ENCODE results near the gene CEP76. TPM values are rescaled to one million over a fixed set of nuclear protein-coding genes. Genes with fewer than 3 reads are reported as not detected.
A peak's percentile ranks its signal among the peaks of the same experiment; 100 is the strongest.

The CEP76 gene
- polyA plus RNA-seq, 1 donor (not counting 4 experiments of a cell fraction or from before 2014, with no cell fraction given) = 10.7 TPM

DNA sequence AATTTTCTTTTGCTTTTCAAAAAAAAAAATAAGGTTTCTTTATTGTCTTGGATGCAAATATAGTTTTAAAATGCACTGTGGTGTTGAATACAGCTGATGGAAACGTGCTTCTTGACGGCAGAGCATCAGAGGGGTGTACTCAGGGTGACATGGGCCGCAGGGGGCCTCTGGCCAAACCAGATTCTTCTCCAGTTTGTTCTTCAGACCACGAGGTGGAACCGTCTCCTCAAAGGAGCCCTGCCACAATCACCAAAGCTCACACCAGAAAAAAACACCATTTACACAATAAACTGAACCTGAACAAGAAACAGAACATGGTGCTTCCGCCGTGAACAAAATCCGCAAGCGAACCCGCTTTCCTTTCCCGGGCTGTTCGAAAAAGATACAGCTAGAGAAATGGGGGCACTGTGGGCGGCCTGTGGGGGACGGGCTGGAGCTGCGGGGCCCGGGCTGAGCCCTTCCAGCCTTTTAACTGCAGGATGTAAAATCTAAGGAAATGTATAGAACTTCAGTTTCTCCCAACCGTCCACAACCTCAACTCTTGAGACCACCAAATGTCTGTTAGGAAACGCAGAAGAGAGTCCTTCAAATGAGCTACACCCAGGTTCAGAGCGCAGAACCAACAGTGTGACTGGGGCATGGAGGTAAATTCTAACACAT, 34.9 kb upstream of the CEP76 start:
- no peak for FAIRE-seq

GRCh38 chr18:12726774-12727550, 24.4 kb upstream of the CEP76 start:
- H2AFZ ChIP-seq (ENCODE audit: control insufficient read depth, low read length) = no peak overlapping the region
- peaks cover 3 to 22% of the 10 kb centered on the region in 2 experiments for H3K36me3 ChIP-seq (ENCODE audit: control insufficient read depth in 2 of 2, extremely low read depth in 1 of 2, insufficient read depth in 2 of 2, low read length in 2 of 2)
- dilution Hi-C loops (cut with MboI; ENCODE audit: extremely low pct_ligation_motif_present, low sequenced_read_pairs) = loop anchor here (25.0 kb wide), 1 partner anchor 185 kb away; no protein-coding TSS in a partner anchor
- H3K9me1 ChIP-seq (ENCODE audit: control insufficient read depth, extremely low read depth, insufficient read depth, low read length) = no peaks in the 10 kb centered on the region
- H3K4me3 ChIP-seq (ENCODE audit: control insufficient read depth in 2 of 3, extremely low read depth in 1 of 3, insufficient read depth in 2 of 3, low read depth in 1 of 3, low read length in 3 of 3) = no peak overlapping the region
- no peak overlapping the region for H3K27ac ChIP-seq (ENCODE audit: control insufficient read depth, insufficient read depth, low read length)
- no peaks in the 10 kb centered on the region for H4K20me1 ChIP-seq (ENCODE audit: control insufficient read depth, extremely low read depth, insufficient read depth, low read length)
- no peaks in the 10 kb centered on the region for H3K4me1 ChIP-seq (ENCODE audit: control insufficient read depth, extremely low read depth, insufficient read depth, low read length)
- H3K9ac ChIP-seq (ENCODE audit: control insufficient read depth, extremely low read depth, insufficient read depth, low read length) = no peak overlapping the region
- H3K9me3 ChIP-seq (ENCODE audit: control insufficient read depth, low read depth, low read length) = no peaks in the 10 kb centered on the region
- no peaks in the 10 kb centered on the region for H3K27me3 ChIP-seq (ENCODE audit: control insufficient read depth, extremely low read depth, insufficient read depth, low read length)
- DNase-seq (ENCODE audit: low read depth, low spot score) (no peak), FAIRE-seq (peak; percentile 89)
- no peak overlapping the region for H3K4me2 ChIP-seq (ENCODE audit: control insufficient read depth, extremely low read depth, insufficient read depth, low read depth, low read length)
- no peaks in the 10 kb centered on the region for H3K79me2 ChIP-seq (ENCODE audit: control insufficient read depth, insufficient read depth, low read length)
- TF ChIP-seq CTCF (optimal IDR thresholded peaks at IDR 0.05 in 1 of 3, IDR thresholded peaks at IDR 0.05 in 1 of 3, conservative IDR thresholded peaks at IDR 0.05 in 1 of 3; ENCODE audit: extremely low read depth in 1 of 3, insufficient read depth in 2 of 3, low read length in 3 of 3) (peak; percentile 76 to 93 (median 79)), EZH2 (IDR thresholded peaks at IDR 0.05; ENCODE audit: low read length) (no peak)

More for the DNA sequence above, 34.9 kb upstream of the CEP76 start:
- H3K79me2 ChIP-seq (ENCODE audit: control insufficient read depth, insufficient read depth, low read length) = no peaks in the 10 kb centered on the region
- no peaks in the 10 kb centered on the region for H3K9me3 ChIP-seq (ENCODE audit: control insufficient read depth, low read depth, low read length)
- H3K4me1 ChIP-seq (ENCODE audit: control insufficient read depth, extremely low read depth, insufficient read depth, low read length) = peaks cover 16% of the 10 kb centered on the region
- no peaks in the 10 kb centered on the region for H3K36me3 ChIP-seq (ENCODE audit: control insufficient read depth in 2 of 2, extremely low read depth in 1 of 2, insufficient read depth in 2 of 2, low read length in 2 of 2)
- dilution Hi-C loops (cut with MboI; ENCODE audit: extremely low pct_ligation_motif_present, low sequenced_read_pairs) = loop anchor here (25.0 kb wide), 1 partner anchor 175 kb away; no protein-coding TSS in a partner anchor
- TF ChIP-seq EZH2 (IDR thresholded peaks at IDR 0.05; ENCODE audit: low read length) (no peak), CTCF (optimal IDR thresholded peaks at IDR 0.05 in 1 of 3, IDR thresholded peaks at IDR 0.05 in 1 of 3, conservative IDR thresholded peaks at IDR 0.05 in 1 of 3; ENCODE audit: extremely low read depth in 1 of 3, insufficient read depth in 2 of 3, low read length in 3 of 3) (no peak)
- H3K27ac ChIP-seq (ENCODE audit: control insufficient read depth, insufficient read depth, low read length) = no peak overlapping the region
- no peak overlapping the region for H2AFZ ChIP-seq (ENCODE audit: control insufficient read depth, low read length)
- H4K20me1 ChIP-seq (ENCODE audit: control insufficient read depth, extremely low read depth, insufficient read depth, low read length) = no peaks in the 10 kb centered on the region
- no peak overlapping the region for H3K4me3 ChIP-seq (ENCODE audit: control insufficient read depth in 2 of 3, extremely low read depth in 1 of 3, insufficient read depth in 2 of 3, low read depth in 1 of 3, low read length in 3 of 3)
- no peaks in the 10 kb centered on the region for H3K27me3 ChIP-seq (ENCODE audit: control insufficient read depth, extremely low read depth, insufficient read depth, low read length)
- no peaks in the 10 kb centered on the region for H3K9me1 ChIP-seq (ENCODE audit: control insufficient read depth, extremely low read depth, insufficient read depth, low read length)
- H3K4me2 ChIP-seq (ENCODE audit: control insufficient read depth, extremely low read depth, insufficient read depth, low read depth, low read length) = no peak overlapping the region
- no peak for DNase-seq (ENCODE audit: low read depth, low spot score)
- no peak overlapping the region for H3K9ac ChIP-seq (ENCODE audit: control insufficient read depth, extremely low read depth, insufficient read depth, low read length)

Measured in keratinocyte (primary cell).